HepG2 (cell line): ENCODE measurements around the gene ZMAT2. TPM values are rescaled to one million over a fixed set of nuclear protein-coding genes. Genes with fewer than 3 reads are reported as not detected.
A peak's percentile ranks its signal among the peaks of the same experiment; 100 is the strongest.
"Not testable (repeated sequence)": the region's sequence is repeated elsewhere in the genome, so short reads cannot be mapped to it uniquely, and the experiment has no call there.

ENCODE experiments used
- ATAC-seq: fragments of 200-7000 bp; cut with Tn5 transposase; 3 replicates; pipeline ENCODE4 v1.9.1; 2020; ENCODE audit warnings: mild to moderate bottlenecking, moderate library complexity
- BruUV-seq: library from RNA; stranded (reverse); fragments of 400-500 nt; replicated peaks from 2 replicates; lab custom pipeline; 2021; lab: Mats Ljungman, UMichigan
- CTCF ChIA-PET: fragments of 300-600 bp; formaldehyde crosslinking; extraction: SDS; loops from one replicate; lab custom pipeline; 2021; ENCODE audit warnings: low total read pairs, inconsistent platforms, low intra/inter-chr PET ratio; lab: Yijun Ruan, JAX
- POLR2A ChIA-PET: fragments of 350-600 bp; sonication (Branson Sonifier 250); formaldehyde crosslinking; loops from one replicate; lab custom pipeline; 2020; ENCODE audit warnings: antibody characterized with exemption, inconsistent platforms; lab: Yijun Ruan, JAX
- DNase-seq: peaks from one replicate; pipeline ENCODE4 v3.0.0-alpha.2; 2015; ENCODE audit warnings: low spot score
- FAIRE-seq: peaks from 3 replicates; lab custom pipeline; 2011; peaks lifted over from hg19 to GRCh38; lab: Jason Lieb, UNC
- H2AFZ ChIP-seq: one replicate; pipeline ENCODE4 v1.6.1; 2011; ENCODE audit warnings: low read length, inconsistent platforms
- H3K27ac ChIP-seq: fragments of 300-600 bp; 3 replicates; pipeline ENCODE4 v1.8.0; 2011; ENCODE audit warnings: mixed run types, mild to moderate bottlenecking, mixed read lengths, low read length, inconsistent platforms; ENCODE audit not compliant: insufficient read depth; ENCODE audit errors: extremely low read length
- H3K27me3 ChIP-seq, 2 experiments: fragments of 200-600 bp in 1 of 2; 2 replicates in 1 of 2; 3 replicates in 1 of 2; pipeline versions ENCODE4 v1.6.0 to v1.8.0; 2011; ENCODE audit warnings: low read length in 2 of 2, mild to moderate bottlenecking in 2 of 2, moderate library complexity in 2 of 2, inconsistent platforms in 1 of 2; ENCODE audit not compliant: insufficient read depth in 2 of 2, control insufficient read depth in 1 of 2
- H3K36me3 ChIP-seq, 2 experiments: fragments of 200-600 bp in 1 of 2; replicated peaks in 1 of 2; 2 replicates in 1 of 2; 3 replicates in 1 of 2; pipeline versions ENCODE4 v1.5.1 to v1.8.0; 2011; ENCODE audit warnings: low read length in 2 of 2, inconsistent platforms in 1 of 2; ENCODE audit not compliant: insufficient read depth in 2 of 2, control insufficient read depth in 1 of 2
- H3K4me1 ChIP-seq: 2 replicates; pipeline ENCODE4 v1.5.1; 2012; ENCODE audit warnings: low read length, inconsistent platforms; ENCODE audit not compliant: insufficient read depth
- H3K4me2 ChIP-seq: 2 replicates; pipeline ENCODE4 v1.6.0; 2011; ENCODE audit warnings: low read depth, low read length, inconsistent platforms
- H3K4me3 ChIP-seq, 3 experiments: fragments of 200-600 bp in 1 of 3; sonication (generic), shearing (Covaris generic) in 1 of 3; replicated peaks in 1 of 3; 2 replicates each; pipeline ENCODE4 v1.5.1; 2011 to 2016; ENCODE audit warnings: low read length in 3 of 3, inconsistent platforms in 2 of 3, low read depth in 2 of 3, mild to moderate bottlenecking in 2 of 3, control low read depth in 1 of 3, mixed read lengths in 1 of 3; ENCODE audit not compliant: insufficient read depth in 1 of 3
- H3K79me2 ChIP-seq: one replicate; pipeline ENCODE4 v1.6.1; 2011; ENCODE audit warnings: low read length, inconsistent platforms; ENCODE audit not compliant: insufficient read depth
- H3K9ac ChIP-seq: 2 replicates; pipeline ENCODE4 v1.6.0; 2011; ENCODE audit warnings: mild to moderate bottlenecking, low read depth, low read length, inconsistent platforms; ENCODE audit not compliant: insufficient read depth
- H3K9me3 ChIP-seq: 2 replicates; pipeline ENCODE4 v1.5.1; 2012; ENCODE audit warnings: mild to moderate bottlenecking, low read length
- H4K20me1 ChIP-seq: 2 replicates; pipeline ENCODE4 v1.6.0; 2011; ENCODE audit warnings: inconsistent platforms, mild to moderate bottlenecking, low read length, moderate library complexity; ENCODE audit not compliant: insufficient read depth
- CEBPB ChIP-seq: IDR thresholded peaks from 2 replicates; pipeline ENCODE4 v1.6.1; 2011; ENCODE audit warnings: low read depth, low read length, improper control_type of control experiment, borderline replicate concordance
- CEBPG ChIP-seq: IDR thresholded peaks from 2 replicates; pipeline ENCODE4 v1.6.1; 2016
- FOSL2 ChIP-seq: sonication (generic); formaldehyde crosslinking; IDR thresholded peaks from 2 replicates; pipeline ENCODE4 v1.4.0; 2020; ENCODE audit warnings: missing genetic modification reagents
- PITX1 ChIP-seq: sonication (generic); formaldehyde crosslinking; IDR thresholded peaks from 2 replicates; pipeline ENCODE4 v1.5.1; 2020; ENCODE audit warnings: mild to moderate bottlenecking, missing genetic modification reagents
- SALL1 ChIP-seq: sonication (generic); formaldehyde crosslinking; IDR thresholded peaks from 2 replicates; pipeline ENCODE4 v1.8.0; 2022; ENCODE audit warnings: mild to moderate bottlenecking, missing genetic modification reagents
- SAP130 ChIP-seq: IDR thresholded peaks from 2 replicates; pipeline ENCODE4 v1.6.1; 2016; ENCODE audit warnings: low read depth
- SOX6 ChIP-seq, 2 experiments: fragments of 450-650 bp in 1 of 2; sonication (generic) in 1 of 2; formaldehyde crosslinking in 1 of 2; IDR thresholded peaks; 2 replicates each; pipeline versions ENCODE4 v1.4.0 to v1.6.1; 2017 to 2020; ENCODE audit warnings: antibody characterized with exemption in 1 of 2, mild to moderate bottlenecking in 1 of 2, missing genetic modification reagents in 1 of 2
- ZGPAT ChIP-seq: IDR thresholded peaks from 2 replicates; pipeline ENCODE4 v1.6.1; 2016; ENCODE audit warnings: mild to moderate bottlenecking
- ZMYM2 ChIP-seq: sonication (generic); formaldehyde crosslinking; IDR thresholded peaks from 2 replicates; pipeline ENCODE4 v1.8.0; 2022; ENCODE audit warnings: mild to moderate bottlenecking, missing genetic modification reagents
- ZNF331 ChIP-seq: sonication (generic); formaldehyde crosslinking; IDR thresholded peaks from 2 replicates; pipeline ENCODE4 v1.4.0; 2020; ENCODE audit warnings: missing genetic modification reagents
- ZNF460 ChIP-seq: sonication (generic); formaldehyde crosslinking; IDR thresholded peaks from 2 replicates; pipeline ENCODE4 v1.5.1; 2020; ENCODE audit warnings: missing genetic modification reagents, mild to moderate bottlenecking, borderline replicate concordance
- ZNF605 ChIP-seq: sonication (generic); formaldehyde crosslinking; IDR thresholded peaks from 2 replicates; pipeline ENCODE4 v1.8.0; 2022; ENCODE audit warnings: mild to moderate bottlenecking, missing genetic modification reagents
- WGBS: methylation state at CpG from one replicate; pipeline ENCODE4 v1.1.6; 2017; ENCODE audit warnings: low lambda C conversion rate; 5-methylcytosine and 5-hydroxymethylcytosine counted together
- in situ Hi-C: cut with HindIII; loops from 2 replicates; pipeline ENCODE4 v1.10.0; 2017; ENCODE audit warnings: low pct_unique_long_range_greater_than_20kb; ENCODE audit not compliant: extremely low pct_ligation_motif_present
- intact Hi-C: fragments of 100-400 bp; cut with micrococcal nuclease; formaldehyde crosslinking; loops from one replicate; pipeline ENCODE4 v1.10.0; 2022; ENCODE audit not compliant: unreplicated experiment
- polyA plus RNA-seq, 8 experiments: library from polyadenylated mRNA; depleted of rRNA in 3 of 8; stranded (reverse) in 7 of 8; unstranded in 1 of 8; fragments of >200 nt; fragmentation: Illumina TruSeq in 4 of 8; extraction: Trizol in 4 of 8; gene quantifications; 2 replicates each; pipeline versions ENCODE4 v1.2.1 to v1.2.3, GENCODE V29; 2011 to 2016; ENCODE audit warnings: low read depth in 4 of 8, missing spikeins in 1 of 8, mixed read lengths in 1 of 8; ENCODE audit not compliant: insufficient read depth in 1 of 8
- total RNA-seq, 5 experiments: library from RNA; depleted of rRNA; stranded (reverse); fragments of >200 nt; fragmentation: Illumina TruSeq; extraction: Trizol; gene quantifications; 2 replicates each; pipeline ENCODE4 v1.2.3, GENCODE V29; 2016; ENCODE audit warnings: low read depth in 1 of 5

Gene ZMAT2
- total and polyA plus RNA-seq, 2 of the 13 experiments (the other 11 are each of a cell fraction or from before 2014, with no cell fraction given): 35.4 to 92.8 TPM

DNA sequence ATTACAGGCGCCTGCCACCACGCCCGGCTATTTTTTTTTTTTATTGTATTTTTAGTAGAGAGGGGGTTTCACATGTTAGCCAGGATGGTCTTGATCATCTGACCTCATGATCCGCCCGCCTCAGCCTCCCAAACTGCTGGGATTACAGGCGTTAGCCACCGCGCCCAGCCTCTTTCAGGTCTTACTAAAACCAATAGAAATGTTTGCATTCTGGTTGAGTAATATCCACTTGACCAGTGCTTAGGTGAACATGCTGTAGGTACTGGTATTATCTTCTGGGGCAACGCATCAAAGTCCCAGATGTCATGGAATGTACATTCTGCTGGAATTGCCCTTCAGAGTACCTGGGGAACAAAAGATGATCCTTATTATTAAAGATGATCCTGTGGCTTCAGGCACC, 8.5 kb downstream of the ZMAT2 start:
- H4K20me1 ChIP-seq; in situ Hi-C loops; H3K4me3 ChIP-seq; H2AFZ ChIP-seq; intact Hi-C loops; BruUV-seq; H3K4me2 ChIP-seq; H3K27me3 ChIP-seq; CTCF ChIA-PET; H3K9ac ChIP-seq; H3K79me2 ChIP-seq; H3K9me3 ChIP-seq; TF ChIP-seq SOX6 (IDR thresholded peaks at IDR 0.05): not testable (repeated sequence)
- peaks cover 8 to 26% of the 10 kb centered on the region in 2 experiments for H3K36me3 ChIP-seq
- peak; percentile 15; the same call in 1 of the 2 replicates for TF ChIP-seq ZGPAT (CRISPR knock-in tag)
- TF ChIP-seq ZNF605 (CRISPR knock-in tag): 0 out of 2 replicates have a peak, but pooled peaks have one; percentile 26
- peak; percentile 13; the same call in 1 of the 2 replicates for TF ChIP-seq SOX6 (CRISPR knock-in tag; IDR thresholded peaks at IDR 0.05)
- peak; percentile 50; the same call in 1 of the 2 replicates for TF ChIP-seq CEBPB
- TF ChIP-seq PITX1 (CRISPR knock-in tag): peak; percentile 56; the same call in 1 of the 2 replicates
- peak; percentile 78 for TF ChIP-seq CEBPG
- peak; percentile 83; the same call in 1 of the 2 replicates for TF ChIP-seq ZNF460 (CRISPR knock-in tag)
- TF ChIP-seq ZNF331 (CRISPR knock-in tag): 0 out of 2 replicates have a peak, but pooled peaks have one; percentile 12
- 0 out of 2 replicates have a peak, but pooled peaks have one; percentile 29 for TF ChIP-seq ZMYM2 (CRISPR knock-in tag)
- peak; percentile 22; the same call in 1 of the 2 replicates for TF ChIP-seq FOSL2 (CRISPR knock-in tag)
- TF ChIP-seq SAP130 (CRISPR knock-in tag): peak; percentile 37
- 0 out of 2 replicates have a peak, but pooled peaks have one; percentile 22 for TF ChIP-seq SALL1
- ATAC-seq (peak; percentile 55), DNase-seq (peak; percentile 77), FAIRE-seq (peak; percentile 69)
- peaks cover 24% of the 10 kb centered on the region for H3K4me1 ChIP-seq
- WGBS: 26% methylated on average over 9 of the region's 9 CpGs
- H3K27ac ChIP-seq: peak overlapping the region; percentile 23
- POLR2A ChIA-PET: interaction anchor here (0.7 to 3.4 kb wide), 5 partner anchors 9 to 151 kb away, joined by 3 to 26 read pairs (median 7); partner anchors contain the start of genes HARS1, HARS2, IK and NDUFA2
